GM12801 (cell line): ENCODE measurements around the gene FCN3.

Experiments used
- CTCF ChIP-seq: IDR thresholded peaks from one replicate; pipeline ENCODE4 v1.5.1; 2011; ENCODE audit warnings: control low read depth; ENCODE audit not compliant: insufficient read length; ENCODE audit errors: extremely low read depth

FCN3 gene

GRCh38 chr1:27397749-27398148 lies 23.1 kb upstream of the FCN3 start:
- TF ChIP-seq CTCF = no peak

- no peak for TF ChIP-seq CTCF
These were observed 22.5 kb upstream of the FCN3 start for GRCh38 chr1:27397110-27397509.

- no peak for TF ChIP-seq CTCF
These were observed 21.0 kb upstream of the FCN3 start for GRCh38 chr1:27395441-27396195.

- no peak for TF ChIP-seq CTCF
These were observed 20.3 kb upstream of the FCN3 start for GRCh38 chr1:27394925-27395324.

GRCh38 chr1:27394282-27394658 lies 19.6 kb upstream of the FCN3 start:
- TF ChIP-seq CTCF = no peak

- TF ChIP-seq CTCF = no peak
These were observed 19.1 kb upstream of the FCN3 start for GRCh38 chr1:27393641-27394281.

GRCh38 chr1:27392778-27393635 lies 18.4 kb upstream of the FCN3 start:
- no peak for TF ChIP-seq CTCF
